SK-N-SH (cell line): ENCODE results near the gene AUTS2.

Source experiments
- CTCF ChIP-seq: fragments of 200-600 bp; sonication (generic); IDR thresholded peaks from 2 replicates; pipeline ENCODE4 v1.6.1; 2017; ENCODE audit warnings: antibody characterized with exemption, mild to moderate bottlenecking, moderate library complexity
- EP300 ChIP-seq, 2 experiments: IDR thresholded peaks; 2 replicates each; pipeline versions ENCODE4 v1.4.0 to v1.6.1; 2012; ENCODE audit warnings: borderline replicate concordance in 1 of 2, low read depth in 1 of 2, low read length in 1 of 2
- EZH2phosphoT487 ChIP-seq: fragments of 200-600 bp; sonication (generic); IDR thresholded peaks from 2 replicates; pipeline ENCODE4 v1.6.1; 2017; ENCODE audit warnings: low read depth, mixed run types, mild to moderate bottlenecking, antibody characterized with exemption, moderate library complexity, borderline replicate concordance
- FOXM1 ChIP-seq: IDR thresholded peaks from 2 replicates; pipeline ENCODE4 v1.4.0; 2012; ENCODE audit warnings: low read depth, mild to moderate bottlenecking
- POLR2AphosphoS5 ChIP-seq: IDR thresholded peaks from 2 replicates; pipeline ENCODE4 v1.6.1; 2012; ENCODE audit warnings: low read depth, low read length
- RCOR1 ChIP-seq: fragments of 150-350 bp; IDR thresholded peaks from 2 replicates; pipeline ENCODE4 v1.6.1; 2017; ENCODE audit warnings: antibody characterized with exemption, low read length
- SIN3A ChIP-seq: IDR thresholded peaks from 2 replicates; pipeline ENCODE4 v1.6.1; 2012; ENCODE audit warnings: low read depth, mild to moderate bottlenecking, low read length, moderate library complexity, borderline replicate concordance
- YY1 ChIP-seq: IDR thresholded peaks from 2 replicates; pipeline ENCODE4 v1.4.0; 2012; ENCODE audit warnings: low read depth, mild to moderate bottlenecking

GRCh38 chr7:70679661-70680060 is 1081.4 kb downstream of the AUTS2 start:
- no peak for TF ChIP-seq CTCF
- no peak for TF ChIP-seq POLR2AphosphoS5
- TF ChIP-seq SIN3A = no peak
- no peak for TF ChIP-seq EZH2phosphoT487
- no peak for TF ChIP-seq RCOR1
- TF ChIP-seq FOXM1 = no peak
- TF ChIP-seq YY1 = no peak
- no peak for TF ChIP-seq EP300 (IDR thresholded peaks at IDR 0.05; ENCODE audit: borderline replicate concordance in 1 of 2, low read depth in 1 of 2, low read length in 1 of 2)
